GM21528 (cell line): Measurements from ENCODE around the gene USP37.

Experiments
- ATAC-seq: cut with Tn5 transposase; IDR thresholded peaks from one replicate; pipeline ENCODE4 v1.9.1; 2021; ENCODE audit warnings: mild to moderate bottlenecking, moderate library complexity; ENCODE audit not compliant: unreplicated experiment, low FRiP score

The USP37 gene

DNA sequence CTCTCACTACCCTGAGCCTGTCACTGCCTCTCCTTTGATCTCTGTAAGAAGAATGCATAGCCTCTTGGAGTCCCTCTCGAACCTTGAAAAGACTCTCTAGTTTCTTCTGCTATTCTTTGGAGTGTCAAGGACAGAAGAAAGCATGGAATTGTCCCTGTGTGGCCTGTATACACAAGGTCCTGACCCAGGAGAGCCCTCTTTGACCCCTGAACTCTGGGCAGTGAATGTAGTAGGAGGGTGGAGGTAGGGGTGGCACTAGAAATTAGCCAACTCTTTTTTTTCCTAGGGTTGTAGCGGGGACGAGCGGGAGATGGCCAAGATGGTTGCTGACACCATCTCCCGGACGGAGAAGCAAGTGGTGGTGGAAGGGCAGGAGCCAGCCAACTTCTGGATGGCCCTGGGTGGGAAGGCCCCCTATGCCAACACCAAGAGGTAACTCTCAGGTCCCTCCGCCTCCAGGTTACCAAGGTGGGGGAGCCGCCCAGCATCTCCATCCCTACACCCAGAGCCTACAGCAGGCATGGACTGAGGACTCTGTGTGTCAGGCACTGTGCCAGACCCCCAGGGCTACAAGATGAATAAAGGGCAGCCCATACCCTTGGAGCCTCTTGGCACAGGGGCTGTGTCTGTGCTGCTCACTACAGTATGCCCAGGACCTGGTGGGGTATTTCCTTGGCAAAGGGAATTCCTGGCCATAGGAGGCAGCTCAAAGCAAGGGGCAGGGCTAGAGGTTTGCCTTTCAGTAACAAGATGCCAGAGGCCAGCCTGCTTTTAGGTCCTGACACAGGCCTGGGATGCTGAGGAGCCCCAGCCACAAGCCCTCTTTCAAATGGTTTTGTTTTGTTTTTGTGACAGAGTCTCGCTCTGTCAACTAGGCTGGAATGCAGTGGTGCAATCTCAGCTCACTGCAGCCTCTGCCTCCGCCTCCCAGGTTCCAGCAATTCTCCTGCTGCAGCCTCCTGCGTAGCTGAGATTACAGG lies 132.9 kb downstream of the USP37 start:
- ATAC-seq = no peak

DNA sequence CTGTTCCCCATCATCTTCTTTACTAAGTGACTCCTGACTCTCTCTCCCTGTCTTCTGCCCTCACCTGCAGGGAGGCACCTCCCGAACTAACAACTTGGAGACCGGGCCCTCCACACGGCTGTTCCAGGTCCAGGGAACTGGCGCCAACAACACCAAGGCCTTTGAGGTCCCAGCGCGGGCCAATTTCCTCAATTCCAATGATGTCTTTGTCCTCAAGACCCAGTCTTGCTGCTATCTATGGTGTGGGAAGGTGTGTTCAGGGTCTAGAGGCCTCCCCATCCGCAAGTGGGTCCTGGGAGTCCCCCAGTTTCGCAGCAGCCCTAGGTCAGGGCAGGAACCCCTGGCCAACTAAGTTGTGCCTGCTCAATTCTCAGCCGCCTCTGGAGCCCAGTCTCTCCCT lies 133.7 kb downstream of the USP37 start:
- ATAC-seq = no peak

DNA sequence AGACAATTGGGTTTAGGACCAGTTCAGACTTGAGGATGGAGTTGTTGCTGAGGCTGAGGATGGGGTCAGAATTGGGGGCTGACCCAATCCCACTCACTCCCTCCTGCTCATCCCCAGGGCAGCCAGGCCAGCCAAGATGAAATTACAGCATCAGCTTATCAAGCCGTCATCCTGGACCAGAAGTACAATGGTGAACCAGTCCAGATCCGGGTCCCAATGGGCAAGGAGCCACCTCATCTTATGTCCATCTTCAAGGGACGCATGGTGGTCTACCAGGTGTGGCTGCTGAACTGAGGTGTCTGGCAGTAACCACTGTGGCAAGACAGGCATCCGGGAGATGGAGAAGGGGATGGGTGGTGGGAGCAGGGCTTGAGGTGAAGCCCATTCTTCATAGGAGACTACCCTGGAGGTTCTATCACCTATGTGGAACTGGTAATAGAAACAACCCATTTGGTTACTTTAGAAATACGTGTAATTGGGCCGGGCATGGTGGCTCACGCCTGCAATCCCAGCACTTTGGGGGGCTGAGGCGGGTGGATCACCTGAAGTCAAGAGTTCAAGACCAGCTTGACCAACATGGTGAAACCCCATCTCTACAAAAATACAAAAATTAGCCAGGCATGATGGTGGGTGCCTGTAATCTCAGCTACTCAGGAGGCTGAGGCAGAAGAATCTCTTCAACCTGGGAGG lies 135.3 kb downstream of the USP37 start:
- no peak for ATAC-seq

DNA sequence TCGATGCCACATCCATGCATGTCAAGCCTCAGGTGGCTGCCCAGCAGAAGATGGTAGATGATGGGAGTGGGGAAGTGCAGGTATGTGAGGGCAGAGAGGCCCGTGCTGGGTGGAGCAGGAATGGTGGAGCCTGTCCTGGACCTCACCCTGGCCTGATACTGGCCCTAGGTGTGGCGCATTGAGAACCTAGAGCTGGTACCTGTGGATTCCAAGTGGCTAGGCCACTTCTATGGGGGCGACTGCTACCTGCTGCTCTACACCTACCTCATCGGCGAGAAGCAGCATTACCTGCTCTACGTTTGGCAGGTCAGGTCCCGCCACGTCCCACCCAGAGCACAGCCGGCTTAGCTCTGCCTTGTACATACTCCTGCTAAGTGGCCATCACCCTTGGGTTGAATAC lies 136.3 kb downstream of the USP37 start:
- no peak for ATAC-seq

DNA sequence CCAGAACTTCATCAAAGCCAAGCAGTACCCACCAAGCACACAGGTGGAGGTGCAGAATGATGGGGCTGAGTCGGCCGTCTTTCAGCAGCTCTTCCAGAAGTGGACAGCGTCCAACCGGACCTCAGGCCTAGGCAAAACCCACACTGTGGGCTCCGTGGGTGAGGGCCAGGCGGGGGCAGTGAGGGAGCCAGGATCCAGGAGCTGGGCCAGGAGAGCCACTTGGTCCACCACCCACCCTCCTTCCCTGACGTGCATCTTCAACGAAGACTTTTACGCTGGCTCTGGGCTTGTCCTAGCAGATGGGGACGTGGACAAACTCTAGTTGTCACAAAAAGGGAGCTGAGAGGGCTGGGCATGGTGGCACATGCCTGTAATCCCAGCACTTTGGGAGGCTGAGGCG lies 137.4 kb downstream of the USP37 start:
- ATAC-seq = no peak

DNA sequence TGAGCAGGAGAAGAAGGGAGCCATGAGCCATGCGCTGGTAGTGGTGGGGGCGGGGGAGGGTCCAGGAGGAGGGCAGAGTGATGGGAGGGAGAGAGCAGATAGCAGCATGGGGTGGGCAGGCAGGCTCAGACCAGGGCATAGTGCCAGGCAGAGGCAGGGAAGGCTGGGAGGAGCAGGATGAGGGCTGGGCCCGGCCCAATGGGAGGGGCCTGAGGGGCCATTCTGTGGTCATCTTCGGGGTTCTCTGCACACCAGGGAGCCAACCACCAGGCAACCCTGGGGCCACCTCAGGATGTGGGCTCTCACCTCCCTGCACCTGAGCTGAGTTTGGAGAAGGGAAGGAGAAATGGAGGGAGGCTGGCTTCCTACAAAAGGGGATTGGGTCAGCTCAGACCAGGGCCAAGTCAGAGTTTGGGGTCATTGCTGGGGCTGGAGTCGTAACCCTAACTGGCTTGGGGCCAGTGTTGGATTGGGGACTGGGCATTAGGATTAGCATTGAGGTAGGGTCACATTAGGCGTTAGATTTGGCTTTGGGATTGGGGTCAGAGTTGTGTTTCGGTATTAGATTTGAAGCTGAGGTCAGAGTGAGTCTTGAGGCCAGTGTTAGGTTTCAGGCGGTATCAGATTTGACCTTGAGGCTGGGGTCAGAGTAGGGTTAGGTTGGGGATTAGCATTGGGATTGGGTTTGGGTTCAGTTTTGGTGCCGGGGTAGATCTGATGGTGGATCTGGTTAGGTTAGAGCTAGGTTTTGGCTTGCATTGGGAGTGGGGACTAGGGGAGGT lies 138.0 kb downstream of the USP37 start:
- no peak for ATAC-seq

DNA sequence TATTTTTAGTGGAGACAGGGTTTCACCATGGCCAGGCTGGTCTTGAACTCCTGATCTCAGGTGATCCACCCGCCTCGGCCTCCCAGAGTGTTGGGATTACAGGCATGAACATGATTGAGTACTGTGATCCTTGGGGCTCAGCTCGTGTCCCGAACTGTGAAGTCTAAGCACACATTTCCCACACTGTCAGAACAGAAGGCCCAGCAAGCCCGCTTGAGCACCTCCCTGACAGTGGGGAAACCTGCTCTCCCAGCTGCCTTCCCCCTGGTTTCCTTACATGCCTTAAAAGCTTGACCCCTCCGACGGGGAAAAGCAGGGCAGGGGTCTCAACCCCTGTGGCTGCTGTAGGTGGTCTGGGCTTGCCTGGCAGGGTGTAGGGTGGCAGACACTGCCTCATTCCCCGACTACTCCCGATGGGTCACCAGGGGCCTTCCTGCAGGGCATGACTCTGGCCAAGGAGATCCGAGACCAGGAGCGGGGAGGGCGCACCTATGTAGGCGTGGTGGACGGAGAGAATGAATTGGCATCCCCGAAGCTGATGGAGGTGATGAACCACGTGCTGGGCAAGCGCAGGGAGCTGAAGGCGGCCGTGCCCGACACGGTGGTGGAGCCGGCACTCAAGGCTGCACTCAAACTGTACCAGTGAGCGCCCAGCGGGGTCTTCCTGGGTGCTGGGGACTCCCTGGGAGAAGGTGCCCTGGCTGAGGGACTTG lies 139.1 kb downstream of the USP37 start:
- no peak for ATAC-seq

DNA sequence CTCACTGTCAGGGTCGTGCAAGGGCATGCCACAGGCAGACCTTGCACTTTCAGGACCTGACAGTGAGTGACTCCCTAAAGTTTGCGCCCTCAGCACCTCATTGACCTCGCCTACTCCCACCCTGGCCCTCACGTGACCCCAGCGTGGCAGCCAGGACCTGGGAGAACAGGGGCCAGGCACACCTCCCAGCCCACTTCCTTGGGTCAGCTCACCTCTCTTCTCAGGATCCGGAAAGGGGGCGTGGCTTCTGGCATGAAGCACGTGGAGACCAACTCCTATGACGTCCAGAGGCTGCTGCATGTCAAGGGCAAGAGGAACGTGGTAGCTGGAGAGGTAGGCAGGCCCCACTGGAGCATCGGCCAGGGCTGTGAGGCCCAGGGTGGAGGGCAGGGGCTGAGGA lies 140.4 kb downstream of the USP37 start:
- no peak for ATAC-seq

DNA sequence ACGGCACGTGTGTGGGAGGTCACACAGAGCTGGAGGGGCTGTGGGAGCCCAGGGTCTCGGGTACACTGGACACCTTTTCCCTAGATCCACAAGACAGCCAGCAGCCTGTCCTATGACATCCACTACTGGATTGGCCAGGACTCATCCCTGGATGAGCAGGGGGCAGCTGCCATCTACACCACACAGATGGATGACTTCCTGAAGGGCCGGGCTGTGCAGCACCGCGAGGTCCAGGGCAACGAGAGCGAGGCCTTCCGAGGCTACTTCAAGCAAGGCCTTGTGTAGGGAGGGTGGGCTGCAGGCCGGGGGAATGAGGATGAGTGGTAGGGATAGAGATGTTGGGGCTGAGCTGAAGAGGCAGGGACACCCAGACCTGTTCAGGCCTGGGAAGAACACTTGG lies 142.6 kb downstream of the USP37 start:
- no peak for ATAC-seq

DNA sequence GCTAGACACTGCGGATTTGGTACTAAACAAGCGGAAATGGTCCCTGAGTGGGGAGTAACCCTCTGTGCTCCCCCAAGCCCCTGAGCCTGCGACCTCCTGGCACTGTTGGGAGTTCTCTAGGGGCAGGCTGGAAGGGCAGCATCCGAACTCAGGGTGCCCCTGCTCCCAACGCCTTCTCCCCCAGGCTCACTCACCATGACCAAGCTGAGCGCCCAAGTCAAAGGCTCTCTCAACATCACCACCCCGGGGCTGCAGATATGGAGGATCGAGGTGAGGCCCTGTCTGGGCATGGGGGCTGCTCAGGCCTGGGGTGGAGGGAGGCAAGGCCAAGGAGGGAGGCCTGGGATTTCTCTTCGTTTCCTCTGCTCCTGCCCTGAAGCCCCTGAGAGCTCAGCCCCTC lies 144.6 kb downstream of the USP37 start:
- no peak for ATAC-seq

DNA sequence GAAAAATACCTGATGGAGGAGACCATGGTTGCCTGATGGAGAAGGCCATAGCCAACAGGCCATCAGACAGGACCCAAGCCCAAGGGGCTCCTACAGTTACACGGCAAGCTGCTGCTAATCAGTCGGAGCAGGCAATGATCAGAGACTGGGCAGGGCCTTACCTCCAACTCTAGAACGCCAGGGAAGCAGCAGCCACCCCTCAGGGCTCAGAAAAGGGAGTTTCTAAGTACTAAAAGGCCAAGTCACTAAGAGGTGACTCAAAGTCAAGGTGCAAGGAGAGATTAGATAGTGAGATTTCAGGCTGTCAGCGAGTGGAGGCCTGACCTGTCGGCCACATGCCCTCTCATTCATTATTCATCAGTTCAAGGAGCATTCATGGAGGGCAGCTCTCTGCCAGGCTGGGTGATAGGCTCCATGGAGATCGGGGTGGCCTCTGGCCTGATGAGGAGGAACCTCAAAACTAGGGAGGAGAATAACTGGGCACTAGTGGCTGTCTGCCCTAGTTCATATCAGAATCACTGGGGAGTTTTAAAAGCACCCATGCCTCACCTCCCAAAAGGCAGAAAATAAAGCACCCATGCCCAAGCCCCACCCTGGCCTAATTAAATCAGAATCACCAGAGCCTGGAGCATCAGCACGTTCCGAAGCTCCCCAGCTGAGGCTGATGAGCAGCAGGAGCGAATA lies 145.6 kb downstream of the USP37 start:
- no peak for ATAC-seq

DNA sequence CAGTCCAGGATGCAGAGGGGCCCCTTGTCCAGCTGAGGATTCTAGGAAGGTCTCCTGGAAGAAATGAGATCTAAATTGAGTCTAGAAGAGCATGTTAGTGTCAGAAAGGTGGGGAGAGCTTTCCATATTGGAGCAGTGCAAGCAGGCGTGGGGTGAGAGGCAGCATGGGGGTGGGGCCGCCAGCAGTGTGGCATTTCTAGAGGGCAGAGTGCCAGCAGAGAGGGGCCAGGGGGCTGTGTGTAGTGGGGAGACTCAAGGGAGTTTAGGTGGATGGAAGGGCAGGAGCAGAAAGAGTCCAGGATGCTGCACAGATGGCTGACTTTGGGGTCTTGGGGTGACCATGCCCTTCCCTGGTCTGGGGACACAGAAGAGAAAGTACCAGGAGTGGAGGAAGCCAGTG lies 147.1 kb downstream of the USP37 start:
- no peak for ATAC-seq

DNA sequence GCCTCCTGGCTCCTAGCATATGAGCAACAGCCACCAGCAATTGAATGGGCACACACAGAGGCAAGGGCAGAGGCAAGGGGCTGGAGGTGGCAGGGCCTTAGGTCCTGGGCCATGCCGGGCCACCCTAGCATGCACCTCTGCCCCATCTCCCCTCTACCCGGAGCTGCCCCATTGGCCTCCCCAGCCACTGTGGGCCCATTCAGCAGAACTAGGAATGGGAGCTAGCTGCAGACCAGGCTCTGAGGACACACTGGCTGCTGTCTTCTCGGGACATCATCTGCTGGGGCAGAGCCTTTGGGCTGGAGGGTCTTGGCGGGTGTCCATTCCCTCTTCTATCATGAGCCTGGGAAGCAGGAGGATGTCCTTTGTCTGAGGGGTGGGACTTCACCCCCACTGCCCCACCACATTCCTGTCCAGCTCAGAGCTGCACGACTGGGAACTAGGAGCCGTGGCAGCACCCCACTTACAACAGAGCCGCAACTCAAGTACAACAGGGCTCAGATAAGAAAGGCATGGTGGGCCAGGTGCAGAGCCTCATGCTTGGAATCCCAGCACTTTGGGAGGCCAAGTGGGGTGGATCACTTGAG lies 148.4 kb downstream of the USP37 start:
- ATAC-seq = no peak

DNA sequence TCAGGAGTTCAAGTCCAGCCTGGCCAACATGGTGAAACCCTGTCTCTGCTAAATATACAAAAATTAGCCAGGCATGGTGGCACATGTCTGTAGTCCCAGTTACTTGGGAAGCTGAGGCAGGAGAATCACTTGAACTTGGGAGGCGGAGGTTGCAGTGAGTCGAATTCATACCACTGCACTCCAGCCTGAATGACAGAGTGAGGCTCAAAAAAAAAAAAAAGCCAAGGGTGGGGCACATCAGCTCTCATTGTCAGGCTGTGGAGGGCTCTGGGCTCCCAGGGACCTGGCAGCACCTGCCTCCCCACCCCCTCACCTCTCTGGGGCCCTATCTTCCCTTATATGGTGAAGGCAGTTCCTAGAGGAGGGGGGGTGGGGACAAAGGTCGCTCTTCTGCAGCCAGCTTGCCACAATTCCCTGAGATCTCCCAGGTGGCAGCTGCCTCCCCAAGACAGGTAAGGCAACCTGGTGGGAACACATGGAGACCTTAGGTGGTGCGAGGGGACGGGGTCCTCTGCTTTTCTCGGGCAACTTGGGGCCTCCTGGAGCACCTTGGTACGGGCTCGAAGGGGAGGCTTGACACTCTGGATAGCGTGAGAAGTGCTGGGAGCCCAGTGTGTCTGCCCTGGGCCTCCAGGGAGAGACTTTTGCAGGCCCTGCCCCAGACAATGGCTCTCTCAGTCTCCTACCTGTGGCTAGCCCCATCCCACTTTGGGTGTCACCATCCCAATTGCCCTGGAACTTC lies 149.3 kb downstream of the USP37 start, which contains the start of gene VIL1:
VIL1 (plus strand) TSS at position 407 of the 742 bp plus-strand sequence. CDS start 4,656 bp downstream, outside the sequence.
- ATAC-seq = no peak

DNA sequence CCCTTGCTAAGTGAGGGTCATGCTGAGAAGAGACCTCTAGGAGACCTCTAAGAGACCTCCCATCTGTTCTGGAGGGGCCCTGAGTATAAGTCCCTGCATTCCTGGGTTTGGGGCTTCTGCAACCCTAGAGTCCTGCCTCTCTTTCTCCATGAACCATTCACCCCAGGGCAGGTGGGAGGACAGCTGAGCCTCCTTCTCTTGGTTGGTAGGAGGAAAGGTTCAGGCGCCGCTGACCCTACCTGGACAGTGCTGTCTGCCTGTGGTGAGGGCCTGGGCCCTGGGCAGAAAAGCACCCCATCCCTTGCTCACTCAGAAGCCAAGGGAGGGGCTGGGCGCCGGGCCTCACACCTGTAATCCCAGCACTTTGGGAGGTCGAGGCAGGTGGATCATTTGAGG lies 149.8 kb downstream of the USP37 start:
- ATAC-seq = no peak

DNA sequence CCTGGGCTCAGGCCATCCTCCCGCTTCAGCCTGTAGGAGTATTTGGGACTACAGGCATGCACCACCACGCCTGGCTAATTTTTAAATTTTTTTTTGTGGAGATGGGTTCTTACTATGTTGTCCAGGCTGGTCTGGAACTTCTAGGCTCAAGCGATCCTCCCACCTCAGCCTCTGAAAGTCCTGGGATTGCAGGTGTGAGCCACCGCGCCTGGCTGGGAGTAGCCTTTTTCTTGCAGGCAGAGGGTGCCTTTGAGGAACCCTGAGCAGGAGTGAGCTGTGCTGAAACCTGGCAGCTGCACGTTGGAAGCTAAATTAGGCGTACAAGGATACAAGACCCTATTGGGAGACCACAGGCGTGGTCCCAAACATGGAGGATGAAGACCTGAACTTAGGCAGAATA lies 160.4 kb downstream of the USP37 start:
- ATAC-seq = no peak

DNA sequence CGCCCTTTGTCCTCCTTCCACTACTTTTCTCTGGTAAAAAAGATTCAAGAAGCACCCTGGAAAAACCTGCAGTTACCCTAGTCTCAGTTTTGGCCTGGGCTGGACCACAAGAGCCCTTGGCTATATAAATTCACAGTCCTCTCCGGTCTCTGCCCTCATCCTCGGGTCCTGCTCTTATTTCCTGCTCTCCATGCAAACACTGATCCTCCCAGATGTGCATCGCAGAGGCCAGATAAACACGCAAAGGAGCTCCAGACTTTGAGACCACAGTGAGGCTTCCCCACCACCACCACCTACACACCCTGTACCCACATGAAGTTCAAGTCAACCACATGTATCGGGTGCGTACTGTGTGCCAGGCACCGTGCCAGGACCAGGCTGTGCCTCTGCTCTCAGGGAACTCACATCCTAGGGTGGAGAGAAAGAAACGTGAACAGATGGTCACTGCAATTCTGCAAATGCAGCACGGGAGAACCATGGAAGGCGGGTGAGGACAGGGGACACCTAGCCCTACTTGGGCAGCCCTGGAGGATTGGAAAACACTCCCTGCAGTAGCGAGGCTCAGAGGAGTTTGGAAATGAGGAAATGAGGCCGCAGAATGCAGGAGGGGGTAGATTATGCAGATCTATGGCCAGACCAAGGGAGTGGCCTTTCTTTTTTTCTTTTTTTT lies 161.1 kb downstream of the USP37 start:
- peak; percentile 13 for ATAC-seq
